Neural progenitor cell (in vitro differentiated cells): Measurements from ENCODE around the gene NUP214.

Experiments
- EZH2 ChIP-seq: fragments of 200-600 bp; sonication (generic); IDR thresholded peaks from 2 replicates; pipeline ENCODE4 v1.6.1; 2017; ENCODE audit warnings: antibody characterized with exemption, mild to moderate bottlenecking, moderate library complexity
- TF ChIP-seq, protein P1 (sequence below): fragments of 200-600 bp; sonication (generic); IDR thresholded peaks from 2 replicates; pipeline ENCODE4 v1.5.1; 2017; ENCODE audit warnings: antibody characterized with exemption, mild to moderate bottlenecking

DNA sequence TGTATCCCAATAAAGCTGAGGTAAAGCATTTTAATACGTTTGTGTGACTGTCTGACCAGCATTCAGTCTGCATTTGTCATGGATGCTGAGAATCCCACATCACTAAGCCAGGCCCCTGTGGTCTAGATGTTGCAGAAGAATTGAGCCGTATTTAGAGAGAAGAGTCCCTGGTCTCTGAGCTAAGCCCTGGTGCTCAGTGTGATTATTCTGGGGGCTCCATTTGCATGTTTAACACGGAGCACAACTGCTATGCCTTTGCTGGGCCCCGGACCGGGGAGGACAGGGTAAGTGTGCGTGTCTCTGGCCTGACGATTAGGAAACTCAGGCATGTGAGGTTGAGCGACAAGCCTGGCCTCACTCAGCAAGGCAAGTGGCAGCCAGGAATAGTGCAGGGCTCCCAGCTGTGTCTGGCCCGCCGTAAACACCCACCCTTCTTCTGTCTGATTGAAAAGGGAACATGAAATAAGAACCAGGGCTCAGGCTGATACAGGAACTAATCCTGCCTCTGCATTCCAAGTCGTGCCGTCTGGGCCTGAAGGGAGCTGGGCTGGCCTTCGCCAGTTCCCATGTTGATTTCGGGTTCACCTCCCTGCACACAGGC, 128.6 kb downstream of the NUP214 start:
- TF ChIP-seq EZH2 = no peak
- TF ChIP-seq, protein P1, sequence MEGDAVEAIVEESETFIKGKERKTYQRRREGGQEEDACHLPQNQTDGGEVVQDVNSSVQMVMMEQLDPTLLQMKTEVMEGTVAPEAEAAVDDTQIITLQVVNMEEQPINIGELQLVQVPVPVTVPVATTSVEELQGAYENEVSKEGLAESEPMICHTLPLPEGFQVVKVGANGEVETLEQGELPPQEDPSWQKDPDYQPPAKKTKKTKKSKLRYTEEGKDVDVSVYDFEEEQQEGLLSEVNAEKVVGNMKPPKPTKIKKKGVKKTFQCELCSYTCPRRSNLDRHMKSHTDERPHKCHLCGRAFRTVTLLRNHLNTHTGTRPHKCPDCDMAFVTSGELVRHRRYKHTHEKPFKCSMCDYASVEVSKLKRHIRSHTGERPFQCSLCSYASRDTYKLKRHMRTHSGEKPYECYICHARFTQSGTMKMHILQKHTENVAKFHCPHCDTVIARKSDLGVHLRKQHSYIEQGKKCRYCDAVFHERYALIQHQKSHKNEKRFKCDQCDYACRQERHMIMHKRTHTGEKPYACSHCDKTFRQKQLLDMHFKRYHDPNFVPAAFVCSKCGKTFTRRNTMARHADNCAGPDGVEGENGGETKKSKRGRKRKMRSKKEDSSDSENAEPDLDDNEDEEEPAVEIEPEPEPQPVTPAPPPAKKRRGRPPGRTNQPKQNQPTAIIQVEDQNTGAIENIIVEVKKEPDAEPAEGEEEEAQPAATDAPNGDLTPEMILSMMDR = no peak
